H1 (cell line): ENCODE results near the gene PCP4L1. TPM values are rescaled to one million over a fixed set of nuclear protein-coding genes. Genes with fewer than 3 reads are reported as not detected.

Experiments used
- BACH1 ChIP-seq: IDR thresholded peaks from 2 replicates; pipeline ENCODE4 v1.6.1; 2012; ENCODE audit warnings: low read length, improper control_type of control experiment
- BRCA1 ChIP-seq: IDR thresholded peaks from 2 replicates; pipeline ENCODE4 v1.6.1; 2012; ENCODE audit warnings: low read depth, low read length, improper control_type of control experiment
- CTBP2 ChIP-seq: IDR thresholded peaks from 2 replicates; pipeline ENCODE4 v1.7.0; 2011; ENCODE audit warnings: borderline replicate concordance, mild to moderate bottlenecking, moderate library complexity, mixed read lengths, low read length; ENCODE audit not compliant: insufficient read depth, insufficient read length
- CTCF ChIP-seq, 3 experiments: IDR thresholded peaks; 1 replicate in 2 of 3; 2 replicates in 1 of 3; pipeline versions ENCODE4 v1.5.1 to v1.6.1; 2011; ENCODE audit warnings: low read length in 3 of 3, mild to moderate bottlenecking in 3 of 3, inconsistent platforms in 2 of 3, low read depth in 1 of 3, moderate library complexity in 1 of 3; ENCODE audit not compliant: insufficient read depth in 1 of 3; ENCODE audit errors: control extremely low read depth in 1 of 3
- FOSL1 ChIP-seq: IDR thresholded peaks from 2 replicates; pipeline ENCODE4 v1.6.1; 2011; ENCODE audit warnings: mild to moderate bottlenecking, low read depth, low read length, moderate library complexity; ENCODE audit not compliant: insufficient read depth
- GABPA ChIP-seq: IDR thresholded peaks from 2 replicates; pipeline ENCODE4 v1.6.1; 2011; ENCODE audit warnings: mild to moderate bottlenecking, low read length, moderate library complexity, borderline replicate concordance; ENCODE audit not compliant: insufficient read depth
- RAD21 ChIP-seq, 2 experiments: IDR thresholded peaks in 1 of 2; conservative IDR thresholded peaks in 1 of 2; 2 replicates each; pipeline ENCODE4 v1.6.1; 2011; ENCODE audit warnings: low read depth in 2 of 2, low read length in 2 of 2, improper control_type of control experiment in 1 of 2, inconsistent platforms in 1 of 2, mild to moderate bottlenecking in 1 of 2, moderate library complexity in 1 of 2
- SIX5 ChIP-seq: IDR thresholded peaks from 2 replicates; pipeline ENCODE4 v1.6.1; 2011; ENCODE audit warnings: mild to moderate bottlenecking, low read depth, low read length
- SP1 ChIP-seq: IDR thresholded peaks from 2 replicates; pipeline ENCODE4 v1.6.1; 2011; ENCODE audit warnings: low read depth, low read length
- SP4 ChIP-seq: IDR thresholded peaks from 2 replicates; pipeline ENCODE4 v1.6.1; 2012; ENCODE audit warnings: low read length, inconsistent platforms
- polyA plus RNA-seq, 7 experiments: library from polyadenylated mRNA; depleted of rRNA in 3 of 7; stranded (reverse) in 5 of 7; unstranded in 2 of 7; fragments of >200 nt in 5 of 7; fragments of 200-250 nt in 2 of 7; gene quantifications; 1 replicate in 5 of 7; 2 replicates in 1 of 7; 4 replicates in 1 of 7; pipeline versions ENCODE4 v1.2.1 to v1.2.3, GENCODE V29; 2011 to 2013; ENCODE audit warnings: missing spikeins in 2 of 7, mixed read lengths in 2 of 7
- total RNA-seq: library from RNA; stranded (reverse); fragmentation: NEBNext Ultra II Directional; extraction: Animal tissue kit (Norgen Biotek cat#: 25700); gene quantifications from 2 replicates; pipeline ENCODE4 v1.2.1, GENCODE V29; 2021
- TF ChIP-seq, protein P1 (sequence below): IDR thresholded peaks from 2 replicates; pipeline ENCODE4 v1.6.1; 2012; ENCODE audit warnings: inconsistent platforms

PCP4L1 gene
- total and polyA plus RNA-seq, 2 of the 8 experiments (the other 6 are each of a cell fraction or from before 2014, with no cell fraction given) = 0.41 to 1.0 TPM

GRCh38 chr1:161233102-161233501 lies 25.4 kb upstream of the PCP4L1 start (continued):
- TF ChIP-seq RAD21 (IDR thresholded peaks at IDR 0.05 in 1 of 2, conservative IDR thresholded peaks at IDR 0.05 in 1 of 2; ENCODE audit: low read depth in 2 of 2, low read length in 2 of 2) (no peak), CTBP2 (no peak), SP1 (no peak), BACH1 (no peak), SP4 (no peak), FOSL1 (no peak), GABPA (no peak), CTCF (IDR thresholded peaks at IDR 0.05; ENCODE audit: control extremely low read depth in 1 of 3, insufficient read depth in 1 of 3, low read depth in 1 of 3, low read length in 3 of 3) (no peak), SIX5 (no peak), BRCA1 (no peak)
- TF ChIP-seq, protein P1, sequence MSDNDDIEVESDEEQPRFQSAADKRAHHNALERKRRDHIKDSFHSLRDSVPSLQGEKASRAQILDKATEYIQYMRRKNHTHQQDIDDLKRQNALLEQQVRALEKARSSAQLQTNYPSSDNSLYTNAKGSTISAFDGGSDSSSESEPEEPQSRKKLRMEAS = no peak
